Stimulated activated CD8-positive, alpha-beta memory T cell treated with anti-CD3 and anti-CD28 coated beads, Interleukin-2, amount 100 ng/mL, for 48 hours (primary cell): ENCODE data around the gene FHOD3.

Source experiments
- DNase-seq, 2 donors: peaks; one replicate each; pipeline ENCODE4 v3.0.0-alpha.2; 2020; ENCODE audit warnings: low read depth in 2 of 2

FHOD3 gene

GRCh38 chr18:36593641-36594040, 296.1 kb downstream of the FHOD3 start:
- no peak for DNase-seq

GRCh38 chr18:36594621-36595020, 297.1 kb downstream of the FHOD3 start:
- DNase-seq, result no peak

GRCh38 chr18:36595046-36595817, 297.7 kb downstream of the FHOD3 start:
- no peak for DNase-seq

- no peak for DNase-seq
Measured at GRCh38 chr18:36595818-36596215, 298.3 kb downstream of the FHOD3 start.

- no peak for DNase-seq
Measured at GRCh38 chr18:36597636-36598035, 300.1 kb downstream of the FHOD3 start.

- DNase-seq, result no peak
Measured at GRCh38 chr18:36600548-36600947, 303.0 kb downstream of the FHOD3 start.

GRCh38 chr18:36601316-36601715, 303.8 kb downstream of the FHOD3 start:
- no peak for DNase-seq

GRCh38 chr18:36602071-36602470, 304.6 kb downstream of the FHOD3 start:
- DNase-seq, result no peak

- no peak for DNase-seq
Measured at GRCh38 chr18:36602620-36603019, 305.1 kb downstream of the FHOD3 start.

- DNase-seq, result no peak
Measured at GRCh38 chr18:36608107-36608506, 310.6 kb downstream of the FHOD3 start.

GRCh38 chr18:36610258-36610657, 312.7 kb downstream of the FHOD3 start:
- no peak for DNase-seq

- no peak for DNase-seq
Measured at GRCh38 chr18:36610661-36611060, 313.1 kb downstream of the FHOD3 start.

- DNase-seq, result no peak
Measured at GRCh38 chr18:36613069-36613468, 315.6 kb downstream of the FHOD3 start.

- DNase-seq, result no peak
Measured at GRCh38 chr18:36613810-36614209, 316.3 kb downstream of the FHOD3 start.

GRCh38 chr18:36620788-36621187, 323.3 kb downstream of the FHOD3 start:
- DNase-seq, result no peak

- no peak for DNase-seq
Measured at GRCh38 chr18:36622610-36623009, 325.1 kb downstream of the FHOD3 start.

- DNase-seq, result no peak
Measured at GRCh38 chr18:36623091-36623490, 325.6 kb downstream of the FHOD3 start.

- no peak for DNase-seq
Measured at GRCh38 chr18:36623681-36624190, 326.2 kb downstream of the FHOD3 start.

GRCh38 chr18:36624451-36625167, 327.1 kb downstream of the FHOD3 start:
- DNase-seq, result no peak

GRCh38 chr18:36625386-36625785, 327.9 kb downstream of the FHOD3 start:
- DNase-seq, result no peak

GRCh38 chr18:36627637-36628036, 330.1 kb downstream of the FHOD3 start:
- DNase-seq, result no peak

GRCh38 chr18:36628435-36629137, 331.1 kb downstream of the FHOD3 start:
- no peak for DNase-seq
